Upper lobe of left lung (tissue), 4 donors: ENCODE measurements around the gene MAP3K14.

Experiments
- CTCF ChIP-seq, 6 experiments: fragments of 450-650 bp in 4 of 6; fragments of 200-600 bp in 2 of 6; sonication (generic) in 2 of 6; IDR thresholded peaks; one replicate each; pipeline ENCODE4 v1.5.1; 2016 to 2019; ENCODE audit warnings: antibody characterized with exemption in 6 of 6
- EP300 ChIP-seq, 4 donors: sonication (generic); formaldehyde crosslinking; IDR thresholded peaks; one replicate each; pipeline ENCODE4 v1.5.1; 2017; ENCODE audit warnings: antibody characterized with exemption in 4 of 4, control low read depth in 2 of 4
- POLR2A ChIP-seq, 4 donors: fragments of 450-650 bp; IDR thresholded peaks; one replicate each; pipeline ENCODE4 v1.5.1; 2016 to 2017; ENCODE audit warnings: antibody characterized with exemption in 4 of 4, mild to moderate bottlenecking in 2 of 4
- POLR2AphosphoS5 ChIP-seq, 2 donors: sonication (generic); formaldehyde crosslinking; IDR thresholded peaks; one replicate each; pipeline ENCODE4 v1.5.1; 2017; ENCODE audit warnings: antibody characterized with exemption in 2 of 2

GRCh38 chr17:45308016-45308365 lies 8.8 kb downstream of the MAP3K14 start:
- TF ChIP-seq POLR2A (IDR thresholded peaks at IDR 0.05), result no peak
- TF ChIP-seq POLR2AphosphoS5 (IDR thresholded peaks at IDR 0.05), result no peak
- TF ChIP-seq CTCF (IDR thresholded peaks at IDR 0.05), result no peak
- no peak for TF ChIP-seq EP300 (IDR thresholded peaks at IDR 0.05)
